Cardiac muscle cell (in vitro differentiated cells and primary cell): ENCODE data around the gene SERPINF2. TPM values are rescaled to one million over a fixed set of nuclear protein-coding genes. Genes with fewer than 3 reads are reported as not detected.

Experiments
- DNase-seq, 2 donors: peaks; one replicate each; pipeline versions ENCODE4 v3.0.0 to v3.0.0-alpha.2; 2010 to 2017; ENCODE audit warnings: low read depth in 1 of 2, low spot score in 1 of 2
- H3K27ac ChIP-seq: fragments of 200-600 bp; sonication (generic); 2 replicates; pipeline ENCODE4 v1.5.1; 2016
- H3K27me3 ChIP-seq: fragments of 200-600 bp; sonication (generic); 2 replicates; pipeline ENCODE4 v1.6.0; 2016; ENCODE audit warnings: control low read depth
- H3K36me3 ChIP-seq: fragments of 200-600 bp; sonication (generic); 2 replicates; pipeline ENCODE4 v1.5.1; 2016; ENCODE audit warnings: control low read depth
- H3K4me1 ChIP-seq: fragments of 200-600 bp; sonication (generic); 2 replicates; pipeline ENCODE4 v1.8.1; 2017; ENCODE audit warnings: low read depth, mild to moderate bottlenecking, mixed run types
- H3K4me3 ChIP-seq: fragments of 200-600 bp; sonication (generic); 2 replicates; pipeline ENCODE4 v1.5.1; 2016; ENCODE audit warnings: mild to moderate bottlenecking
- H3K9me3 ChIP-seq: fragments of 200-600 bp; sonication (generic); 2 replicates; pipeline ENCODE4 v1.5.1; 2017; ENCODE audit warnings: low read depth, mild to moderate bottlenecking, control low read depth
- polyA plus RNA-seq: library from polyadenylated mRNA; unstranded; fragments of >200 nt; fragmentation: Nextera tagmentation; extraction: Ambion mirVana; gene quantifications from 2 replicates; pipeline ENCODE4 v1.2.1, GENCODE V29; 2016
- total RNA-seq: library from RNA; depleted of rRNA; stranded (reverse); fragments of >200 nt; gene quantifications from 2 replicates; pipeline ENCODE4 v1.2.3, GENCODE V29; 2016
- TF ChIP-seq, protein P1 (sequence below): IDR thresholded peaks from 2 replicates; pipeline ENCODE4 v1.5.1; 2012; ENCODE audit warnings: low read depth, mild to moderate bottlenecking, low read length

Gene SERPINF2
- total and polyA plus RNA-seq, 2 experiments from 2014 or later = 2.2 TPM; not detected in 1

GRCh38 chr17:1725642-1726511, 16.8 kb upstream of the SERPINF2 start:
- Histone ChIP-seq H3K27me3 (no peaks in the 10 kb centered on the region), H3K4me1 (no peaks in the 10 kb centered on the region), H3K27ac (no peak overlapping the region), H3K36me3 (no peaks in the 10 kb centered on the region), H3K9me3 (no peaks in the 10 kb centered on the region), H3K4me3 (no peak overlapping the region)
- DNase-seq = no peak
- TF ChIP-seq, protein P1, sequence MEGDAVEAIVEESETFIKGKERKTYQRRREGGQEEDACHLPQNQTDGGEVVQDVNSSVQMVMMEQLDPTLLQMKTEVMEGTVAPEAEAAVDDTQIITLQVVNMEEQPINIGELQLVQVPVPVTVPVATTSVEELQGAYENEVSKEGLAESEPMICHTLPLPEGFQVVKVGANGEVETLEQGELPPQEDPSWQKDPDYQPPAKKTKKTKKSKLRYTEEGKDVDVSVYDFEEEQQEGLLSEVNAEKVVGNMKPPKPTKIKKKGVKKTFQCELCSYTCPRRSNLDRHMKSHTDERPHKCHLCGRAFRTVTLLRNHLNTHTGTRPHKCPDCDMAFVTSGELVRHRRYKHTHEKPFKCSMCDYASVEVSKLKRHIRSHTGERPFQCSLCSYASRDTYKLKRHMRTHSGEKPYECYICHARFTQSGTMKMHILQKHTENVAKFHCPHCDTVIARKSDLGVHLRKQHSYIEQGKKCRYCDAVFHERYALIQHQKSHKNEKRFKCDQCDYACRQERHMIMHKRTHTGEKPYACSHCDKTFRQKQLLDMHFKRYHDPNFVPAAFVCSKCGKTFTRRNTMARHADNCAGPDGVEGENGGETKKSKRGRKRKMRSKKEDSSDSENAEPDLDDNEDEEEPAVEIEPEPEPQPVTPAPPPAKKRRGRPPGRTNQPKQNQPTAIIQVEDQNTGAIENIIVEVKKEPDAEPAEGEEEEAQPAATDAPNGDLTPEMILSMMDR = no peak

DNA sequence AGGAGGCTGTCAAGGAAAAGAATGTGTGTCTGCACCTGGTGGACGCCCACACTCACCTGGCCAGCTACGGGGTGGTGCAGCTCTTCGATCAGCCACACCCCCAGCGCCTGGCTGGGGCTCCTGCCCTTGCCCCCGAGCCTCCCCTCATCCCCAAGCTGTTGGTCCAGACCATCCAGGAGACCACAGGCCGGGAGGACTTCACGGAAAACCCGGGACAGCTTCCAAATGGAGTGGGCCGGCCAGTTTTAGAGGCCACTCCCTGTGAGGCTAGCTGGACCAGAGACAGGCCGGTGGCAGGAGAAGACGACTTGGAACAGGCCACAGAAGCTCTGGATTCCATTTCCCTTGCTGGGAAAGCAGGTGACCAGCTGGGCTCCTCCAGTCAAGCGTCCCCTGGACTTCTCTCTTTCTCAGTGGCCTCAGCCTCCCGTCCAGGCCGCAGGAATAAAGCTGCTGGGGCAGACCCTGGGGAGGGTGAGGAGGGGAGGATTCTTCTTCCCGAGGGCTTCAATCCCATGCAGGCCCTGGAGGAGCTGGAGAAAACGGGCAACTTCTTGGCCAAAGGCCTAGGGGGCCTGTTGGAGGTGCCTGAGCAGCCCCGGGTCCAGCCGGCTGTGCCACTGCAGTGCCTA, 15.9 kb upstream of the SERPINF2 start:
- Histone ChIP-seq H3K27ac (no peak overlapping the region), H3K4me3 (no peak overlapping the region), H3K4me1 (no peaks in the 10 kb centered on the region), H3K27me3 (no peaks in the 10 kb centered on the region), H3K9me3 (no peaks in the 10 kb centered on the region), H3K36me3 (no peaks in the 10 kb centered on the region)
- TF ChIP-seq, protein P1 = no peak
- no peak for DNase-seq

GRCh38 chr17:1727258-1727789, 15.3 kb upstream of the SERPINF2 start:
- H3K9me3 ChIP-seq = no peaks in the 10 kb centered on the region
- H3K4me1 ChIP-seq = no peaks in the 10 kb centered on the region

GRCh38 chr17:1727876-1728630, 14.6 kb upstream of the SERPINF2 start:
- TF ChIP-seq, protein P1 = no peak
- Histone ChIP-seq H3K27ac (no peak overlapping the region), H3K4me1 (no peaks in the 10 kb centered on the region), H3K4me3 (no peak overlapping the region), H3K9me3 (no peaks in the 10 kb centered on the region), H3K27me3 (no peaks in the 10 kb centered on the region), H3K36me3 (no peaks in the 10 kb centered on the region)
- DNase-seq = no peak

More at GRCh38 chr17:1727258-1727789, 15.3 kb upstream of the SERPINF2 start:
- TF ChIP-seq, protein P1 = no peak
- no peaks in the 10 kb centered on the region for H3K27me3 ChIP-seq
- no peaks in the 10 kb centered on the region for H3K36me3 ChIP-seq
- DNase-seq = no peak
- no peak overlapping the region for H3K27ac ChIP-seq
- no peak overlapping the region for H3K4me3 ChIP-seq

GRCh38 chr17:1729966-1730325, 12.7 kb upstream of the SERPINF2 start:
- DNase-seq = no peak
- no peaks in the 10 kb centered on the region for H3K36me3 ChIP-seq
- TF ChIP-seq, protein P1 = no peak
- no peaks in the 10 kb centered on the region for H3K27me3 ChIP-seq
- H3K9me3 ChIP-seq = no peaks in the 10 kb centered on the region
- H3K4me1 ChIP-seq = no peaks in the 10 kb centered on the region
- no peak overlapping the region for H3K27ac ChIP-seq
- no peak overlapping the region for H3K4me3 ChIP-seq
